Measurements from ENCODE around the gene APP.

DNA sequence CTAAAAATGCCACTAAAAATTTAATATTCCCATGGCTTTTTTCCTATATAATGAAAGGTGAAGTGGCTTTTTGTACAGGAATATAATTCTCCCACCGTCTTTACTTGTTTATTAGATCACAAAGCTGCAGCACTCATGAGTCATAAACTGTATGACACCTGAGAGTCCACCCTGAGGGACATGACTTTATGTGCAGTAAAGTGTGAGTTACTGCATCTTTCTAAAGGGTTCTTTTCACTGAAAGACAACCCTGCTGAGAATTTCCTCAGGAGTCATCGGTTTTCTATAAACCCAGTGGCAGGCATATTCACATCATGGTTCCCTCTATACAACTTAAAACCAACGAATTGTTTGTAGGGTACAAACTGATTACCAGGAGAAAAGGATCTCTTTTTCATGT lies 77.4 kb downstream of the APP start:
- TF ChIP-seq, protein P1, sequence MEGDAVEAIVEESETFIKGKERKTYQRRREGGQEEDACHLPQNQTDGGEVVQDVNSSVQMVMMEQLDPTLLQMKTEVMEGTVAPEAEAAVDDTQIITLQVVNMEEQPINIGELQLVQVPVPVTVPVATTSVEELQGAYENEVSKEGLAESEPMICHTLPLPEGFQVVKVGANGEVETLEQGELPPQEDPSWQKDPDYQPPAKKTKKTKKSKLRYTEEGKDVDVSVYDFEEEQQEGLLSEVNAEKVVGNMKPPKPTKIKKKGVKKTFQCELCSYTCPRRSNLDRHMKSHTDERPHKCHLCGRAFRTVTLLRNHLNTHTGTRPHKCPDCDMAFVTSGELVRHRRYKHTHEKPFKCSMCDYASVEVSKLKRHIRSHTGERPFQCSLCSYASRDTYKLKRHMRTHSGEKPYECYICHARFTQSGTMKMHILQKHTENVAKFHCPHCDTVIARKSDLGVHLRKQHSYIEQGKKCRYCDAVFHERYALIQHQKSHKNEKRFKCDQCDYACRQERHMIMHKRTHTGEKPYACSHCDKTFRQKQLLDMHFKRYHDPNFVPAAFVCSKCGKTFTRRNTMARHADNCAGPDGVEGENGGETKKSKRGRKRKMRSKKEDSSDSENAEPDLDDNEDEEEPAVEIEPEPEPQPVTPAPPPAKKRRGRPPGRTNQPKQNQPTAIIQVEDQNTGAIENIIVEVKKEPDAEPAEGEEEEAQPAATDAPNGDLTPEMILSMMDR (IDR thresholded peaks at IDR 0.05), result no peak
- no peak for TF ChIP-seq POLR2A (IDR thresholded peaks at IDR 0.05)
